ENCODE results near the gene CKMT2.

GRCh38 chr5:81232464-81233079, 550 bp upstream of the CKMT2 start:
- TF ChIP-seq REST (IDR thresholded peaks at IDR 0.05; ENCODE audit: insufficient read depth in 1 of 2, low read depth in 2 of 2, low read length in 1 of 2), result no peak
- TF ChIP-seq CTCF (IDR thresholded peaks at IDR 0.05), result no peak
